COLO829 (cell line): ENCODE results near the gene FBXL13.
"Not testable (repeated sequence)": the region's sequence is repeated elsewhere in the genome, so short reads cannot be mapped to it uniquely, and the experiment has no call there.

Experiments
- DNase-seq: peaks from one replicate; pipeline ENCODE4 v3.0.0; 2012; ENCODE audit warnings: low spot score

FBXL13 gene

GRCh38 chr7:102817616-102818573, 256.7 kb downstream of the FBXL13 start:
- no peak for DNase-seq

- peak; percentile 59 for DNase-seq
Measured at GRCh38 chr7:102814025-102814471, 260.5 kb downstream of the FBXL13 start.

GRCh38 chr7:102813191-102814024, 261.2 kb downstream of the FBXL13 start:
- DNase-seq: no peak

GRCh38 chr7:102811942-102812678, 262.5 kb downstream of the FBXL13 start:
- no peak for DNase-seq

GRCh38 chr7:102810916-102811315, 263.7 kb downstream of the FBXL13 start:
- DNase-seq: no peak

- DNase-seq: no peak
Measured at GRCh38 chr7:102806613-102807012, 268.0 kb downstream of the FBXL13 start.

GRCh38 chr7:102795987-102796595, 278.5 kb downstream of the FBXL13 start:
- not testable (repeated sequence) for DNase-seq

GRCh38 chr7:102794567-102794966, 280.0 kb downstream of the FBXL13 start:
- DNase-seq: not testable (repeated sequence)

GRCh38 chr7:102791831-102792230, 282.8 kb downstream of the FBXL13 start:
- DNase-seq: not testable (repeated sequence)

GRCh38 chr7:102791367-102791766, 283.2 kb downstream of the FBXL13 start:
- DNase-seq: not testable (repeated sequence)

GRCh38 chr7:102790364-102791100, 284.1 kb downstream of the FBXL13 start:
- DNase-seq: not testable (repeated sequence)

- DNase-seq: not testable (repeated sequence)
Measured at GRCh38 chr7:102788770-102789169, 285.8 kb downstream of the FBXL13 start.

- DNase-seq: not testable (repeated sequence)
Measured at GRCh38 chr7:102780926-102781325, 293.7 kb downstream of the FBXL13 start.

GRCh38 chr7:102778663-102779062, 295.9 kb downstream of the FBXL13 start:
- not testable (repeated sequence) for DNase-seq

GRCh38 chr7:102776217-102776616, 298.4 kb downstream of the FBXL13 start:
- not testable (repeated sequence) for DNase-seq

GRCh38 chr7:102770467-102770866, 304.1 kb downstream of the FBXL13 start:
- not testable (repeated sequence) for DNase-seq

GRCh38 chr7:102769657-102770192, 304.9 kb downstream of the FBXL13 start:
- DNase-seq: not testable (repeated sequence)

- DNase-seq: not testable (repeated sequence)
Measured at GRCh38 chr7:102763295-102763905, 311.2 kb downstream of the FBXL13 start.
